Measurements from ENCODE around the gene TSPAN10. TPM values are rescaled to one million over a fixed set of nuclear protein-coding genes. Genes with fewer than 3 reads are reported as not detected.

Gene TSPAN10
- total and polyA plus RNA-seq, 4 donors = 0.17 to 0.84 (median 0.29) TPM

GRCh38 chr17:81683208-81683583 is 46.2 kb downstream of the TSPAN10 start:
- no peaks in the 10 kb centered on the region for H3K9me3 ChIP-seq (ENCODE audit: control insufficient read depth in 4 of 4, low read length in 3 of 4)
- under 1% methylated on average over 37 of the region's 37 CpGs for WGBS
- H3K9ac ChIP-seq (ENCODE audit: low read depth in 1 of 2, low read length in 2 of 2) = no peak overlapping the region
- H3K36me3 ChIP-seq (ENCODE audit: control insufficient read depth in 4 of 4, insufficient read depth in 3 of 4, low read depth in 1 of 4, low read length in 3 of 4) = peaks cover 0 to 18% (median 9%) of the 10 kb centered on the region in 4 donors
- no peaks in the 10 kb centered on the region for H3K27me3 ChIP-seq (ENCODE audit: control insufficient read depth in 4 of 4, insufficient read depth in 4 of 4, low read length in 3 of 4)
- no peak for TF ChIP-seq MAX (IDR thresholded peaks at IDR 0.05)
- TF ChIP-seq SP1 (IDR thresholded peaks at IDR 0.05) = no peak
- no peak for TF ChIP-seq REST (IDR thresholded peaks at IDR 0.05)
- TF ChIP-seq NR2F2 (IDR thresholded peaks at IDR 0.05) = no peak
- TF ChIP-seq JUND (IDR thresholded peaks at IDR 0.05) = no peak
- TF ChIP-seq RAD21 (IDR thresholded peaks at IDR 0.05) = no peak
- no peak for TF ChIP-seq HNF4A (conservative IDR thresholded peaks at IDR 0.05)
- no peak for TF ChIP-seq TAF1 (conservative IDR thresholded peaks at IDR 0.05)
- no peak for TF ChIP-seq EGR1 (IDR thresholded peaks at IDR 0.05; ENCODE audit: low read depth in 2 of 2)
- TF ChIP-seq HNF4G (IDR thresholded peaks at IDR 0.05) = no peak
- no peak for TF ChIP-seq GABPA (IDR thresholded peaks at IDR 0.05 in 1 of 2, conservative IDR thresholded peaks at IDR 0.05 in 1 of 2)
- TF ChIP-seq RXRA (IDR thresholded peaks at IDR 0.05) = no peak
- no peak for TF ChIP-seq YY1 (IDR thresholded peaks at IDR 0.05)
- TF ChIP-seq FOXA1 (IDR thresholded peaks at IDR 0.05) = no peak
- no peak for TF ChIP-seq ZBTB33 (IDR thresholded peaks at IDR 0.05)
- H3K4me1 ChIP-seq (ENCODE audit: control insufficient read depth in 4 of 4, insufficient read depth in 4 of 4, low read length in 3 of 4) = peaks cover 16 to 54% (median 43%) of the 10 kb centered on the region in 4 donors
- DNase-seq (ENCODE audit: low spot score) = no peak
- peak overlapping the region; percentile 70 to 86 (median 71) for H3K4me3 ChIP-seq (ENCODE audit: low read depth in 1 of 3, low read length in 3 of 3)
- H3K27ac ChIP-seq (ENCODE audit: low read depth in 1 of 2, low read length in 2 of 2) = peak overlapping the region; percentile 41 to 67

- DNase-seq (ENCODE audit: low spot score) = peak; percentile 98
- Histone ChIP-seq H3K27ac (ENCODE audit: low read depth in 1 of 2, low read length in 2 of 2) (peak within 1 kb of the TSS; percentile 63 to 67), H3K36me3 (ENCODE audit: control insufficient read depth in 4 of 4, insufficient read depth in 3 of 4, low read depth in 1 of 4, low read length in 3 of 4) (peaks cover 3 to 25% (median 12%) of the 10 kb centered on the region in 4 donors), H3K9me3 (ENCODE audit: control insufficient read depth in 4 of 4, low read length in 3 of 4) (no peaks in the 10 kb centered on the region), H3K9ac (ENCODE audit: low read depth in 1 of 2, low read length in 2 of 2) (peak within 1 kb of the TSS; percentile 11 to 72), H3K27me3 (ENCODE audit: control insufficient read depth in 4 of 4, insufficient read depth in 4 of 4, low read length in 3 of 4) (no peaks in the 10 kb centered on the region), H3K4me1 (ENCODE audit: control insufficient read depth in 4 of 4, insufficient read depth in 4 of 4, low read length in 3 of 4) (peaks cover 16 to 54% (median 43%) of the 10 kb centered on the region in 4 donors), H3K4me3 (ENCODE audit: low read depth in 1 of 3, low read length in 3 of 3) (peak within 1 kb of the TSS; percentile 70 to 94 (median 76))
- WGBS = under 1% methylated on average over 112 of the region's 112 CpGs
- TF ChIP-seq SP1 (IDR thresholded peaks at IDR 0.05) (peak; percentile 97), FOXA2 (IDR thresholded peaks at IDR 0.05) (no peak), RXRA (IDR thresholded peaks at IDR 0.05) (peak in 1 of 2 donors; percentile 14), HNF4G (IDR thresholded peaks at IDR 0.05) (no peak), EGR1 (IDR thresholded peaks at IDR 0.05; ENCODE audit: low read depth in 2 of 2) (peak in 1 of 2 donors; percentile 57), FOXA1 (IDR thresholded peaks at IDR 0.05) (no peak), CTCF (IDR thresholded peaks at IDR 0.05; ENCODE audit: low read depth, low read length, missing input control) (no peak), JUND (IDR thresholded peaks at IDR 0.05) (no peak), REST (IDR thresholded peaks at IDR 0.05) (no peak), MAX (IDR thresholded peaks at IDR 0.05) (no peak)
These were observed 46.8 kb downstream of the TSPAN10 start, which contains the start of the genes ARL16 and HGS for GRCh38 chr17:81683584-81684441. ARL16 (minus strand) TSS chr17:81683797; CDS start chr17:81683753, 44 bp downstream. HGS (plus strand) TSS chr17:81684011; CDS start chr17:81684067, 56 bp downstream.

Measured in liver (tissue), 9 donors.